SIG-M5 treated with dmso at 0.1 percent for 504 hours (cell line): ENCODE data around the gene PRR11.
"Not testable (repeated sequence)": the region's sequence is repeated elsewhere in the genome, so short reads cannot be mapped to it uniquely, and the experiment has no call there.

Experiments used
- DNase-seq: peaks from one replicate; lab custom pipeline; 2025; ENCODE audit not compliant: unreplicated experiment; lab: John Stamatoyannopoulos, UW

PRR11 gene

GRCh38 chr17:59151591-59151990 is 4.0 kb upstream of the PRR11 start:
- DNase-seq = no peak

GRCh38 chr17:59152925-59153324 is 2.6 kb upstream of the PRR11 start:
- no peak for DNase-seq

GRCh38 chr17:59154292-59154720 is 1.2 kb upstream of the PRR11 start:
- peak; percentile 52 for DNase-seq

- DNase-seq = peak; percentile 92
Observed at GRCh38 chr17:59154721-59155438, 666 bp upstream of the PRR11 start, which contains the start of gene SKA2. Gene SKA2, minus strand, starts transcription at chr17:59155186. Its CDS starts 23 bp downstream, at chr17:59155163.

- DNase-seq = no peak
Observed at GRCh38 chr17:59160157-59161025, 4.8 kb downstream of the PRR11 start.

GRCh38 chr17:59161477-59161876 is 5.9 kb downstream of the PRR11 start:
- no peak for DNase-seq

- DNase-seq = peak; percentile 58
Observed at GRCh38 chr17:59165933-59166342, 10.4 kb downstream of the PRR11 start.

- DNase-seq = no peak
Observed at GRCh38 chr17:59167571-59168001, 12.0 kb downstream of the PRR11 start.

- no peak for DNase-seq
Observed at GRCh38 chr17:59172436-59173004, 17.0 kb downstream of the PRR11 start.

GRCh38 chr17:59174671-59175070 is 19.1 kb downstream of the PRR11 start:
- DNase-seq = no peak

GRCh38 chr17:59175076-59175475 is 19.5 kb downstream of the PRR11 start:
- no peak for DNase-seq

GRCh38 chr17:59178266-59178985 is 22.9 kb downstream of the PRR11 start:
- no peak for DNase-seq

- not testable (repeated sequence) for DNase-seq
Observed at GRCh38 chr17:59179601-59180000, 24.1 kb downstream of the PRR11 start.

GRCh38 chr17:59180626-59181025 is 25.1 kb downstream of the PRR11 start:
- no peak for DNase-seq

GRCh38 chr17:59181481-59181880 is 25.9 kb downstream of the PRR11 start:
- DNase-seq = no peak

- no peak for DNase-seq
Observed at GRCh38 chr17:59185997-59186396, 30.5 kb downstream of the PRR11 start.

GRCh38 chr17:59186850-59187249 is 31.3 kb downstream of the PRR11 start:
- no peak for DNase-seq

- DNase-seq = no peak
Observed at GRCh38 chr17:59190806-59191205, 35.3 kb downstream of the PRR11 start.

GRCh38 chr17:59193336-59193862 is 37.9 kb downstream of the PRR11 start:
- no peak for DNase-seq

GRCh38 chr17:59199398-59199797 is 43.9 kb downstream of the PRR11 start:
- DNase-seq = no peak

- DNase-seq = no peak
Observed at GRCh38 chr17:59202320-59202719, 46.8 kb downstream of the PRR11 start.
